Karpas-422 (cell line): ENCODE results near the gene NFIA. TPM values are rescaled to one million over a fixed set of nuclear protein-coding genes. Genes with fewer than 3 reads are reported as not detected.
A peak's percentile ranks its signal among the peaks of the same experiment; 100 is the strongest.

Experiments used
- DNase-seq: peaks from one replicate; pipeline ENCODE4 v3.0.0-alpha.2; 2015
- H2AFZ ChIP-seq: fragments of 200-600 bp; sonication (generic); 2 replicates; pipeline ENCODE4 v1.6.1; 2014; ENCODE audit warnings: antibody characterized with exemption, low read length, mixed read lengths
- H3K27ac ChIP-seq: fragments of 200-600 bp; sonication (generic); 2 replicates; pipeline ENCODE4 v1.5.1; 2014; ENCODE audit warnings: mild to moderate bottlenecking, low read length, moderate library complexity
- H3K27me3 ChIP-seq: fragments of 200-600 bp; sonication (generic); 2 replicates; pipeline ENCODE4 v1.6.1; 2014; ENCODE audit warnings: low read length, mixed read lengths
- H3K36me3 ChIP-seq: fragments of 200-600 bp; sonication (generic); 2 replicates; pipeline ENCODE4 v1.6.1; 2014; ENCODE audit warnings: low read length, mixed read lengths; ENCODE audit not compliant: insufficient read depth
- H3K4me1 ChIP-seq: fragments of 200-600 bp; sonication (generic); 2 replicates; pipeline ENCODE4 v1.6.1; 2014; ENCODE audit warnings: mild to moderate bottlenecking, low read length, mixed read lengths
- H3K4me2 ChIP-seq: fragments of 200-600 bp; sonication (generic); 2 replicates; pipeline ENCODE4 v1.6.1; 2014; ENCODE audit warnings: low read length, low read depth, mild to moderate bottlenecking; ENCODE audit not compliant: poor library complexity, severe bottlenecking
- H3K4me3 ChIP-seq: fragments of 200-600 bp; sonication (generic); 2 replicates; pipeline ENCODE4 v1.5.1; 2014; ENCODE audit warnings: mild to moderate bottlenecking, antibody characterized with exemption, low read length, mixed read lengths
- H3K79me2 ChIP-seq: fragments of 200-600 bp; sonication (generic); 2 replicates; pipeline ENCODE4 v1.6.1; 2014; ENCODE audit warnings: mild to moderate bottlenecking, low read length, mixed read lengths
- H3K9ac ChIP-seq: fragments of 200-600 bp; sonication (generic); 2 replicates; pipeline ENCODE4 v1.6.0; 2014; ENCODE audit warnings: low read length
- H3K9me2 ChIP-seq: fragments of 200-600 bp; sonication (generic), shearing (Covaris generic); replicated peaks from 2 replicates; pipeline ENCODE4 v1.6.0; 2014; ENCODE audit warnings: mild to moderate bottlenecking, low read length, moderate library complexity; ENCODE audit not compliant: insufficient read depth
- H3K9me3 ChIP-seq: fragments of 300-700, 200-600 bp; sonication (generic); 2 replicates; pipeline ENCODE4 v1.6.1; 2014; ENCODE audit warnings: low read length, mixed read lengths
- H4K20me1 ChIP-seq: fragments of 200-600 bp; sonication (generic); 2 replicates; pipeline ENCODE4 v1.6.1; 2014; ENCODE audit warnings: mild to moderate bottlenecking, antibody characterized with exemption, low read length, low read depth; ENCODE audit not compliant: insufficient read depth
- total RNA-seq: library from RNA; depleted of rRNA; stranded (reverse); fragments of >200 nt; shearing (Covaris generic); gene quantifications from 2 replicates; pipeline ENCODE4 v1.2.3, GENCODE V29; 2014; ENCODE audit warnings: low replicate concordance

Gene NFIA
- total RNA-seq, 1 experiment from 2014 or later: 38.3 TPM

DNA sequence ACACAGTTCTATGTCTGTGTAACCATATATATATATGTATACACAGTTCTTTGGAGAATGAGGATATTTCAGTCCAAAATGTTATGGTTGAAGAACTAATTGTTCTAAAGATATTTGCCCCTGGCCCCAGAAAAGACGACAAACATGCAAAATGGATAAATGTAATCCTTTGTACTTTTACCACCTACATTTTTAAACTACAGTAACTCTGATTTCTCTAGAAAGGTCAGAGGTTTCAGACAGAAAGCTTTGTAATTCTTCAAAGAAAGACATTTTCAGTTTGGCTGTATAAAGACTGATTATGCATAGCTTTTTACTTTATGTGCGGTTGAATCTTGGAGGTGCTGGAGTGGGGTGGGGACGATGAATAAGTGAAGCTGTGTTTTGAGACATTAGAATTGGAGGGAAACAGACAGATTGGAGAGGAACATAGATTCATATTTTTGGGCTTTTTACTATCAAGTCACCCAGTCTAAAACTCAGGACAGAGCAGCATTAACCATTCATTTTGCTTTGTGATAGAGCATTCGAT lies 16.6 kb downstream of the NFIA start:
- Histone ChIP-seq H2AFZ (no peak overlapping the region), H4K20me1 (0 out of 2 replicates have a peak, but pooled peaks cover 10% of the 10 kb centered on the region), H3K4me3 (no peak overlapping the region), H3K79me2 (peaks cover 89% of the 10 kb centered on the region), H3K4me1 (peaks cover 48% of the 10 kb centered on the region), H3K9me3 (no peaks in the 10 kb centered on the region), H3K36me3 (peaks cover 4% of the 10 kb centered on the region; the same call in 1 of the 2 replicates), H3K9ac (no peak overlapping the region), H3K27ac (no peak overlapping the region), H3K4me2 (no peak overlapping the region), H3K27me3 (no peaks in the 10 kb centered on the region), H3K9me2 (no peaks in the 10 kb centered on the region)
- DNase-seq: no peak

DNA sequence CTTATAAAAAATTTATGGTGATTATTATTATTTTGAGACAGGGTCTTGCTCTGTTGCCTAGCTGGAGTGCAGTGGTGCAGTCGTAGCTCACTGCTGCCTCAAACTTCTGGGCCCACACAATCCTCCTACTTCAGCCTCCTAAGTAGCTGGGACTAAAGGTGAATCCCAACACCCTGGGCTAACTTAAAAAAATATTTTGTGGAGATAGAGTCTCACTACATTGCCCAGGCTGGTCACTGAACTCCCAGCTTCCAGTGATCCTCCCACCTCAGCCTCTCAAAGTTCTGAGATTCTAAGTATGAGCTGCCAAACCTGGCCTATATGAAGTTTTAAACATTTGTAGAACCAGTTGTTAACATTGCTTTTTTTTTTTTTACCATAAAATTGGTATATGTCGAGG lies 18.2 kb downstream of the NFIA start:
- no peaks in the 10 kb centered on the region for H3K9me3 ChIP-seq
- peaks cover 35% of the 10 kb centered on the region for H3K4me1 ChIP-seq
- H4K20me1 ChIP-seq: 0 out of 2 replicates have a peak, but pooled peaks cover 4% of the 10 kb centered on the region
- no peak for DNase-seq
- no peak overlapping the region for H3K9ac ChIP-seq
- H3K4me3 ChIP-seq: no peak overlapping the region
- no peaks in the 10 kb centered on the region for H3K9me2 ChIP-seq
- H3K27ac ChIP-seq: no peak overlapping the region
- no peak overlapping the region for H2AFZ ChIP-seq
- H3K4me2 ChIP-seq: no peak overlapping the region
- no peaks in the 10 kb centered on the region for H3K27me3 ChIP-seq
- H3K36me3 ChIP-seq: peaks cover 4% of the 10 kb centered on the region; the same call in 1 of the 2 replicates
- H3K79me2 ChIP-seq: peaks cover 88% of the 10 kb centered on the region

DNA sequence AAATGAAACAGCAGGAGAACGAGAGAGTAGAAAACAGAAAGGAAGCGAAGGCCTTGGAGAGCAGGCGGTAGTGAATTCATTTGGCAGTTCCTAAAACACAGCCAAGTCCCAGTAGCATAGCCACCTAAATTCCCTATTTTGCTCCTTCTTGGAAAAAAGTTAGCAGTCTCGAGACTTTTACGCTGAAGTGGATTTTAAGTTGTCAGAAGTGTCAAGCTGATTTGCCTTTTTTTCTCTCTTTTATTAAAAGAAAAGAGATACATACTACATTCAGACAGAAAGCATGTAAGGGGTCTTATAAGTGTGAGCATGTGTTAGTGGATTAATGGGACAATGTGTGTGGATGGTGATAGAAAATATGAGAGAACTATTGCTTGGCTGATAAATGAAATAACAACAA lies 19.2 kb downstream of the NFIA start:
- Histone ChIP-seq H3K36me3 (peaks cover 4% of the 10 kb centered on the region; the same call in 1 of the 2 replicates), H2AFZ (no peak overlapping the region), H3K27ac (peak overlapping the region; percentile 8; the same call in 1 of the 2 replicates), H3K9ac (no peak overlapping the region), H3K4me3 (no peak overlapping the region), H3K9me3 (no peaks in the 10 kb centered on the region), H3K79me2 (peaks cover 88% of the 10 kb centered on the region), H3K4me1 (peaks cover 35% of the 10 kb centered on the region), H3K9me2 (no peaks in the 10 kb centered on the region), H3K27me3 (no peaks in the 10 kb centered on the region), H4K20me1 (0 out of 2 replicates have a peak, but pooled peaks cover 4% of the 10 kb centered on the region), H3K4me2 (peak overlapping the region; percentile 9)
- no peak for DNase-seq

DNA sequence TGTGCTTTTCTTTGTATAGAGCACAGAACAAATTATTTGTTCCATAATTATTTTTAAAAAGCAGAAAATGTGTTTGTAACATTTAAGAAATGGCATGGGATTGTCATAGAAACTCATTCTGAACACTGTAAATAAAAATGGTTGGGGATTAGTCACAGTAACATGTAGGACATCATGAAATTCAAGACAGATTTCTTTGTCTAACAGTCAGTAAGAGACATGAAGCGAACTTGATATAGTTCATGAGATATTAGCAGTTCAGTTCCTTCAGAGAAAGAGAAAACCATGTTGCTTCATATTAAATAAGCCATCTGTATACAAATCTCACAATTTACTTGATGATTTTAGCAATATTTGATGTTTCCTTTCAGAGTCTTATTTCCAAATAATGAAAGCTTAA lies 19.7 kb downstream of the NFIA start:
- H3K36me3 ChIP-seq: peaks cover 4% of the 10 kb centered on the region; the same call in 1 of the 2 replicates
- no peak overlapping the region for H2AFZ ChIP-seq
- H4K20me1 ChIP-seq: 0 out of 2 replicates have a peak, but pooled peaks cover 4% of the 10 kb centered on the region
- H3K4me1 ChIP-seq: peaks cover 33% of the 10 kb centered on the region
- H3K9me3 ChIP-seq: no peaks in the 10 kb centered on the region
- H3K4me3 ChIP-seq: no peak overlapping the region
- H3K9ac ChIP-seq: no peak overlapping the region
- no peaks in the 10 kb centered on the region for H3K27me3 ChIP-seq
- peaks cover 87% of the 10 kb centered on the region for H3K79me2 ChIP-seq
- H3K9me2 ChIP-seq: no peaks in the 10 kb centered on the region
- DNase-seq: no peak
- peak overlapping the region; percentile 9 for H3K4me2 ChIP-seq
- peak overlapping the region; percentile 8; the same call in 1 of the 2 replicates for H3K27ac ChIP-seq

DNA sequence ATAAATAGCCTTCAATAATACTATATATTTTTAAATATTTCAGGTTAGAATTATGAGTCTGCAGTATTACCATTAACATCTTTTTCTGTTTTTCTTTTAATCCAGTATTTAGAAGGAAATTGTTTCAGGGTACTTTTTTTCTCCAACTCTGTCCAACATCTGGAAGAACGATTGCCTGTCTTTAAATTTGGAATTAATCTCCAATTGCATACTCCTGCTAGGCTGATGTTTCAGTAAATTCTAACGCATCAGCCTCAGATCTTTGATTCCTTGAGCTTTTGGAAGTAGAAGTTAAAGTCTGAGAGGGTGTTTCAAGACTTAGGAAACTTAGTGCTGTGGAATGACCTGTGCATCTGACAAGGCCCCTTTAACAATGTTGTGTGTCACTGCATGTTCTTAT lies 20.3 kb downstream of the NFIA start:
- no peak overlapping the region for H3K4me3 ChIP-seq
- H3K36me3 ChIP-seq: peaks cover 4% of the 10 kb centered on the region; the same call in 1 of the 2 replicates
- no peak for DNase-seq
- H3K79me2 ChIP-seq: peaks cover 87% of the 10 kb centered on the region
- H4K20me1 ChIP-seq: 0 out of 2 replicates have a peak, but pooled peaks cover 4% of the 10 kb centered on the region
- H3K9me3 ChIP-seq: no peaks in the 10 kb centered on the region
- peaks cover 27% of the 10 kb centered on the region for H3K4me1 ChIP-seq
- no peak overlapping the region for H3K4me2 ChIP-seq
- H3K9ac ChIP-seq: no peak overlapping the region
- no peak overlapping the region for H3K27ac ChIP-seq
- H3K27me3 ChIP-seq: no peaks in the 10 kb centered on the region
- no peak overlapping the region for H2AFZ ChIP-seq
- no peaks in the 10 kb centered on the region for H3K9me2 ChIP-seq

DNA sequence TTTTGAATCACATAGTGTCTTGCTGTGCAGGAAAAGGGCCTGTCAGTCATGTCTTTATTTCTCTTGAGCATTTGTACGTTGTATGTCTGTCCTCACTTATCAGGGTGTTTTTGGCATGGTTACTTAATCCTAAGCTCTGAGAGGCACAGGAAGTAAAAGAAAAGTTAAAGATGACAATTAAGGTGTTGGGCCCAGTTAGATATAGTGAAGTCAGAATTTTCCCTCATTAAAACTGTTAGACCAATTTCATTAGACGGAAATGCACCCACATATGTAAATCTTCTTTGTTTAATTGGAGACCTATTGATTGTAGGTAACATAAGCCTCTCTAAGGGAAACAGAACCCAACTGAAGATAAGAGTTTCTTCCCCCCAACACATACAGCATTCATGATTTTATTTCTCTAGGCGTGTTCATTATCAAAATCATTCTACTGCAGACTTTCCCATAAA lies 21.9 kb downstream of the NFIA start:
- peaks cover 82% of the 10 kb centered on the region for H3K79me2 ChIP-seq
- no peak overlapping the region for H3K27ac ChIP-seq
- H3K36me3 ChIP-seq: peaks cover 4% of the 10 kb centered on the region; the same call in 1 of the 2 replicates
- no peak overlapping the region for H2AFZ ChIP-seq
- H3K9me2 ChIP-seq: no peaks in the 10 kb centered on the region
- H3K4me2 ChIP-seq: no peak overlapping the region
- H3K4me3 ChIP-seq: no peak overlapping the region
- no peak for DNase-seq
- H3K4me1 ChIP-seq: peaks cover 24% of the 10 kb centered on the region
- H3K9ac ChIP-seq: no peak overlapping the region
- no peaks in the 10 kb centered on the region for H3K9me3 ChIP-seq
- H3K27me3 ChIP-seq: no peaks in the 10 kb centered on the region
- H4K20me1 ChIP-seq: no peaks in the 10 kb centered on the region

- Histone ChIP-seq H3K4me2 (no peak overlapping the region), H3K27me3 (no peaks in the 10 kb centered on the region), H3K9ac (no peak overlapping the region), H4K20me1 (no peaks in the 10 kb centered on the region), H3K9me2 (no peaks in the 10 kb centered on the region), H2AFZ (no peak overlapping the region), H3K4me1 (peaks cover 40% of the 10 kb centered on the region), H3K4me3 (no peak overlapping the region), H3K27ac (no peak overlapping the region), H3K9me3 (no peaks in the 10 kb centered on the region), H3K36me3 (peaks cover 7% of the 10 kb centered on the region), H3K79me2 (peaks cover 76% of the 10 kb centered on the region)
- no peak for DNase-seq
Measured at GRCh38 chr1:61107638-61108037, 25.3 kb downstream of the NFIA start.

DNA sequence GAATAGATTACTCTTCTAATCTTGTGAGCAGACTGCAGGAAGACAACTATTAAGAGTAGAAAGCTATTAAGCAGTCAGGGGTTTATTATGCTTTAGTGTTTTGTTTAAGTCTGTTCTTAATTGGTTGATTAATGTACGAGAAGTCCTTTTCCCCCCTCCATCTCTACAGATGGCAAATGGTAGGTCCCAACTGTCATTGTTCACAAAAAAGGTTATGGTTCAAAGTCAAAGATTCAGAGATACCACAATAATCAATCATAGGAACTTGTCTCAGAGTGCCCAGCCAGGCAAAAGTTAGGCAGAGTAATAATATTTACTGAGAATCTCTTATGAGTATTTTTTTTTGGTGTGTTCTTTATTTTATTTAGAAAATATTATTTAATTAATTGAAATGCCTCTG lies 26.8 kb downstream of the NFIA start:
- DNase-seq: no peak
- H3K27ac ChIP-seq: peak overlapping the region; percentile 4; the same call in 1 of the 2 replicates
- no peaks in the 10 kb centered on the region for H3K27me3 ChIP-seq
- H3K4me3 ChIP-seq: no peak overlapping the region
- H3K9ac ChIP-seq: no peak overlapping the region
- peaks cover 41% of the 10 kb centered on the region for H3K4me1 ChIP-seq
- H2AFZ ChIP-seq: no peak overlapping the region
- H3K4me2 ChIP-seq: no peak overlapping the region
- H3K36me3 ChIP-seq: peaks cover 3% of the 10 kb centered on the region; the same call in 1 of the 2 replicates
- no peaks in the 10 kb centered on the region for H3K9me2 ChIP-seq
- no peaks in the 10 kb centered on the region for H3K9me3 ChIP-seq
- peaks cover 71% of the 10 kb centered on the region for H3K79me2 ChIP-seq
- no peaks in the 10 kb centered on the region for H4K20me1 ChIP-seq
